GM23338 (cell line): ENCODE data around the gene CTDP1.

Experiments used
- CREB1 ChIP-seq: fragments of 250-450 bp; sonication (Bioruptor Pico); IDR thresholded peaks from 2 replicates; pipeline ENCODE4 v1.5.0; 2020; ENCODE audit warnings: low read depth, mild to moderate bottlenecking, moderate library complexity
- CTCF ChIP-seq, 2 experiments: fragments of 200-600 bp in 1 of 2; sonication (generic) in 1 of 2; conservative IDR thresholded peaks; 2 replicates each; pipeline versions ENCODE4 v1.5.1 to v1.6.1; 2016 to 2017; ENCODE audit warnings: antibody characterized with exemption in 2 of 2, low read depth in 2 of 2, mild to moderate bottlenecking in 2 of 2, moderate library complexity in 1 of 2
- EZH2 ChIP-seq: fragments of 200-600 bp; sonication (generic); IDR thresholded peaks from one replicate; pipeline ENCODE4 v1.8.0; 2017; ENCODE audit warnings: antibody characterized with exemption, mild to moderate bottlenecking, low read depth; ENCODE audit not compliant: unreplicated experiment
- NANOG ChIP-seq: IDR thresholded peaks from 2 replicates; pipeline ENCODE4 v1.6.1; 2016; ENCODE audit warnings: antibody characterized with exemption, borderline replicate concordance
- TF ChIP-seq, protein P1 (sequence below): IDR thresholded peaks from one replicate; pipeline ENCODE4 v1.6.1; 2018; ENCODE audit warnings: antibody characterized with exemption; ENCODE audit not compliant: unreplicated experiment

GRCh38 chr18:79741362-79741700, 61.7 kb downstream of the CTDP1 start:
- no peak for TF ChIP-seq EZH2
- no peak for TF ChIP-seq CTCF (conservative IDR thresholded peaks at IDR 0.05; ENCODE audit: low read depth in 2 of 2)
- TF ChIP-seq, protein P1, sequence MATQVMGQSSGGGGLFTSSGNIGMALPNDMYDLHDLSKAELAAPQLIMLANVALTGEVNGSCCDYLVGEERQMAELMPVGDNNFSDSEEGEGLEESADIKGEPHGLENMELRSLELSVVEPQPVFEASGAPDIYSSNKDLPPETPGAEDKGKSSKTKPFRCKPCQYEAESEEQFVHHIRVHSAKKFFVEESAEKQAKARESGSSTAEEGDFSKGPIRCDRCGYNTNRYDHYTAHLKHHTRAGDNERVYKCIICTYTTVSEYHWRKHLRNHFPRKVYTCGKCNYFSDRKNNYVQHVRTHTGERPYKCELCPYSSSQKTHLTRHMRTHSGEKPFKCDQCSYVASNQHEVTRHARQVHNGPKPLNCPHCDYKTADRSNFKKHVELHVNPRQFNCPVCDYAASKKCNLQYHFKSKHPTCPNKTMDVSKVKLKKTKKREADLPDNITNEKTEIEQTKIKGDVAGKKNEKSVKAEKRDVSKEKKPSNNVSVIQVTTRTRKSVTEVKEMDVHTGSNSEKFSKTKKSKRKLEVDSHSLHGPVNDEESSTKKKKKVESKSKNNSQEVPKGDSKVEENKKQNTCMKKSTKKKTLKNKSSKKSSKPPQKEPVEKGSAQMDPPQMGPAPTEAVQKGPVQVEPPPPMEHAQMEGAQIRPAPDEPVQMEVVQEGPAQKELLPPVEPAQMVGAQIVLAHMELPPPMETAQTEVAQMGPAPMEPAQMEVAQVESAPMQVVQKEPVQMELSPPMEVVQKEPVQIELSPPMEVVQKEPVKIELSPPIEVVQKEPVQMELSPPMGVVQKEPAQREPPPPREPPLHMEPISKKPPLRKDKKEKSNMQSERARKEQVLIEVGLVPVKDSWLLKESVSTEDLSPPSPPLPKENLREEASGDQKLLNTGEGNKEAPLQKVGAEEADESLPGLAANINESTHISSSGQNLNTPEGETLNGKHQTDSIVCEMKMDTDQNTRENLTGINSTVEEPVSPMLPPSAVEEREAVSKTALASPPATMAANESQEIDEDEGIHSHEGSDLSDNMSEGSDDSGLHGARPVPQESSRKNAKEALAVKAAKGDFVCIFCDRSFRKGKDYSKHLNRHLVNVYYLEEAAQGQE: no peak
- TF ChIP-seq NANOG: no peak
- no peak for TF ChIP-seq CREB1 (CRISPR knock-in tag)
